Central memory CD4-positive, alpha-beta T cell (primary cell): Measurements from ENCODE around the gene PLXNA4.

Experiments used
- DNase-seq: peaks from one replicate; pipeline ENCODE4 v3.0.0; 2022

The PLXNA4 gene

GRCh38 chr7:132498319-132498718 is 78.0 kb downstream of the PLXNA4 start:
- DNase-seq, result no peak

- DNase-seq, result no peak
These were observed 79.2 kb downstream of the PLXNA4 start for GRCh38 chr7:132497098-132497497.

- no peak for DNase-seq
These were observed 80.3 kb downstream of the PLXNA4 start for GRCh38 chr7:132495936-132496335.

GRCh38 chr7:132494474-132494873 is 81.8 kb downstream of the PLXNA4 start:
- no peak for DNase-seq

GRCh38 chr7:132492823-132493445 is 83.3 kb downstream of the PLXNA4 start:
- no peak for DNase-seq

- DNase-seq, result no peak
These were observed 84.8 kb downstream of the PLXNA4 start for GRCh38 chr7:132491391-132491945.

- no peak for DNase-seq
These were observed 85.8 kb downstream of the PLXNA4 start for GRCh38 chr7:132490474-132490873.

GRCh38 chr7:132489776-132490237 is 86.5 kb downstream of the PLXNA4 start:
- no peak for DNase-seq

GRCh38 chr7:132488634-132489302 is 87.5 kb downstream of the PLXNA4 start:
- no peak for DNase-seq

GRCh38 chr7:132486274-132486610 is 90.0 kb downstream of the PLXNA4 start:
- no peak for DNase-seq

GRCh38 chr7:132485600-132486273 is 90.5 kb downstream of the PLXNA4 start:
- peak; percentile 78 for DNase-seq

- DNase-seq, result no peak
These were observed 91.1 kb downstream of the PLXNA4 start for GRCh38 chr7:132485136-132485535.

- DNase-seq, result no peak
These were observed 93.4 kb downstream of the PLXNA4 start for GRCh38 chr7:132482866-132483265.

GRCh38 chr7:132480534-132480933 is 95.7 kb downstream of the PLXNA4 start:
- DNase-seq, result no peak

- DNase-seq, result no peak
These were observed 99.7 kb downstream of the PLXNA4 start for GRCh38 chr7:132476541-132476940.

- no peak for DNase-seq
These were observed 100.6 kb downstream of the PLXNA4 start for GRCh38 chr7:132475669-132476116.

- no peak for DNase-seq
These were observed 101.1 kb downstream of the PLXNA4 start for GRCh38 chr7:132475037-132475668.

GRCh38 chr7:132472463-132473120 is 103.7 kb downstream of the PLXNA4 start:
- no peak for DNase-seq

- no peak for DNase-seq
These were observed 104.8 kb downstream of the PLXNA4 start for GRCh38 chr7:132471515-132471914.

GRCh38 chr7:132469681-132470080 is 106.6 kb downstream of the PLXNA4 start:
- no peak for DNase-seq

- DNase-seq, result no peak
These were observed 107.0 kb downstream of the PLXNA4 start for GRCh38 chr7:132469264-132469663.

GRCh38 chr7:132466367-132466766 is 109.9 kb downstream of the PLXNA4 start:
- DNase-seq, result no peak

GRCh38 chr7:132465516-132465915 is 110.8 kb downstream of the PLXNA4 start:
- no peak for DNase-seq
